ENCODE data around the gene ARHGAP18. TPM values are rescaled to one million over a fixed set of nuclear protein-coding genes. Genes with fewer than 3 reads are reported as not detected.

Gene ARHGAP18
- polyA plus RNA-seq, 1 of the 3 experiments (the other 2 are of a cell fraction) = 25.0 TPM

- TF ChIP-seq ZBTB33 (IDR thresholded peaks at IDR 0.05; ENCODE audit: borderline replicate concordance, low read depth) (no peak), RAD21 (IDR thresholded peaks at IDR 0.05; ENCODE audit: low read length) (no peak), RCOR1 (IDR thresholded peaks at IDR 0.05; ENCODE audit: low read length) (no peak), PBX3 (IDR thresholded peaks at IDR 0.05) (no peak), GABPA (IDR thresholded peaks at IDR 0.05; ENCODE audit: low read depth) (no peak), TAF1 (IDR thresholded peaks at IDR 0.05; ENCODE audit: borderline replicate concordance, low read depth, low read length) (no peak), SIN3A (IDR thresholded peaks at IDR 0.05; ENCODE audit: borderline replicate concordance, low read depth, low read length) (no peak), SMC3 (IDR thresholded peaks at IDR 0.05; ENCODE audit: low read depth, low read length) (no peak), RXRA (IDR thresholded peaks at IDR 0.05; ENCODE audit: borderline replicate concordance, low read depth) (no peak), NRF1 (IDR thresholded peaks at IDR 0.05; ENCODE audit: low read depth, low read length) (no peak), POLR2AphosphoS5 (IDR thresholded peaks at IDR 0.05; ENCODE audit: low read depth, low read length) (no peak), JUND (IDR thresholded peaks at IDR 0.05) (peak; percentile 26; the same call in 1 of the 2 replicates), MEF2A (IDR thresholded peaks at IDR 0.05; ENCODE audit: borderline replicate concordance, low read depth) (no peak), MXI1 (IDR thresholded peaks at IDR 0.05; ENCODE audit: low read depth, low read length) (no peak), TEAD4 (IDR thresholded peaks at IDR 0.05; ENCODE audit: borderline replicate concordance, insufficient read depth) (no peak), EZH2phosphoT487 (IDR thresholded peaks at IDR 0.05; ENCODE audit: borderline replicate concordance, low read depth) (no peak), TCF12 (IDR thresholded peaks at IDR 0.05) (peak; percentile 24; the same call in 1 of the 2 replicates), YY1 (IDR thresholded peaks at IDR 0.05; ENCODE audit: low read depth) (no peak), REST (IDR thresholded peaks at IDR 0.05; ENCODE audit: low read depth, low read length) (no peak)
- TF ChIP-seq, protein P1, sequence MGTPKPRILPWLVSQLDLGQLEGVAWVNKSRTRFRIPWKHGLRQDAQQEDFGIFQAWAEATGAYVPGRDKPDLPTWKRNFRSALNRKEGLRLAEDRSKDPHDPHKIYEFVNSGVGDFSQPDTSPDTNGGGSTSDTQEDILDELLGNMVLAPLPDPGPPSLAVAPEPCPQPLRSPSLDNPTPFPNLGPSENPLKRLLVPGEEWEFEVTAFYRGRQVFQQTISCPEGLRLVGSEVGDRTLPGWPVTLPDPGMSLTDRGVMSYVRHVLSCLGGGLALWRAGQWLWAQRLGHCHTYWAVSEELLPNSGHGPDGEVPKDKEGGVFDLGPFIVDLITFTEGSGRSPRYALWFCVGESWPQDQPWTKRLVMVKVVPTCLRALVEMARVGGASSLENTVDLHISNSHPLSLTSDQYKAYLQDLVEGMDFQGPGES (IDR thresholded peaks at IDR 0.05; ENCODE audit: low read depth, low read length) = no peak
Observed at GRCh38 chr6:129617986-129618385, 92.0 kb downstream of the ARHGAP18 start (continued).

Measured in SK-N-SH (cell line).